HEK293T (cell line): ENCODE results near the gene UBE2E2.

ENCODE experiments used
- CTCF ChIA-PET: fragments of 350-600 bp; formaldehyde crosslinking; extraction: SDS; loops from one replicate; lab custom pipeline; 2021; ENCODE audit warnings: antibody characterized with exemption, inconsistent platforms; lab: Yijun Ruan, JAX
- POLR2A ChIA-PET: fragments of 350-600 bp; formaldehyde crosslinking; extraction: SDS; loops from one replicate; lab custom pipeline; 2020; ENCODE audit warnings: antibody characterized with exemption, inconsistent platforms; lab: Yijun Ruan, JAX
- DNase-seq: peaks from one replicate; pipeline ENCODE4 v3.0.0; 2012; ENCODE audit warnings: mixed read lengths; ENCODE audit errors: extremely low spot score
- ARNT ChIP-seq: fragments of 450-650 bp; IDR thresholded peaks from 2 replicates; pipeline ENCODE4 v1.6.1; 2017; ENCODE audit warnings: mild to moderate bottlenecking
- BHLHE40 ChIP-seq: fragments of 450-650 bp; IDR thresholded peaks from 2 replicates; pipeline ENCODE4 v1.6.1; 2016; ENCODE audit warnings: mild to moderate bottlenecking, moderate library complexity, borderline replicate concordance
- CTBP1 ChIP-seq: fragments of 450-650 bp; IDR thresholded peaks from 2 replicates; pipeline ENCODE4 v1.6.1; 2016; ENCODE audit warnings: borderline replicate concordance
- ELF4 ChIP-seq: fragments of 450-650 bp; IDR thresholded peaks from 2 replicates; pipeline ENCODE4 v1.6.1; 2017; ENCODE audit warnings: antibody characterized with exemption
- FOXA1 ChIP-seq: fragments of 450-650 bp; IDR thresholded peaks from 2 replicates; pipeline ENCODE4 v1.6.1; 2016; ENCODE audit warnings: mild to moderate bottlenecking
- FOXK2 ChIP-seq: fragments of 450-650 bp; IDR thresholded peaks from 2 replicates; pipeline ENCODE4 v1.6.1; 2016; ENCODE audit warnings: mild to moderate bottlenecking
- FOXM1 ChIP-seq: fragments of 450-650 bp; IDR thresholded peaks from 2 replicates; pipeline ENCODE4 v1.6.1; 2017; ENCODE audit warnings: mild to moderate bottlenecking, borderline replicate concordance
- HDGF ChIP-seq: fragments of 450-650 bp; IDR thresholded peaks from 2 replicates; pipeline ENCODE4 v1.6.1; 2017; ENCODE audit warnings: antibody characterized with exemption, borderline replicate concordance
- L3MBTL2 ChIP-seq: fragments of 450-650 bp; conservative IDR thresholded peaks from 2 replicates; pipeline ENCODE4 v1.6.1; 2016; ENCODE audit warnings: mild to moderate bottlenecking
- LEF1 ChIP-seq: fragments of 450-650 bp; IDR thresholded peaks from 2 replicates; pipeline ENCODE4 v1.6.1; 2017; ENCODE audit warnings: mild to moderate bottlenecking, borderline replicate concordance
- NFRKB ChIP-seq: fragments of 450-650 bp; IDR thresholded peaks from 2 replicates; pipeline ENCODE4 v1.6.1; 2016; ENCODE audit warnings: mild to moderate bottlenecking, moderate library complexity
- PKNOX1 ChIP-seq: fragments of 450-650 bp; IDR thresholded peaks from 2 replicates; pipeline ENCODE4 v1.6.1; 2016
- SP1 ChIP-seq: fragments of 450-650 bp; IDR thresholded peaks from 2 replicates; pipeline ENCODE4 v1.6.1; 2017
- SUZ12 ChIP-seq: fragments of 450-650 bp; IDR thresholded peaks from 2 replicates; pipeline ENCODE4 v1.6.1; 2016; ENCODE audit warnings: mild to moderate bottlenecking
- TARDBP ChIP-seq: fragments of 450-650 bp; IDR thresholded peaks from 2 replicates; pipeline ENCODE4 v1.6.1; 2016
- ZNF384 ChIP-seq: fragments of 450-650 bp; IDR thresholded peaks from 2 replicates; pipeline ENCODE4 v1.6.1; 2016

Gene UBE2E2

GRCh38 chr3:23387286-23387918 lies 184.3 kb downstream of the UBE2E2 start:
- ChIA-PET CTCF (no interaction called here), POLR2A (no interaction called here)
- no peak for DNase-seq
- peak; percentile 81 for TF ChIP-seq PKNOX1
- TF ChIP-seq CTBP1: peak; percentile 60; the same call in 1 of the 2 replicates
- TF ChIP-seq LEF1: no peak
- TF ChIP-seq SP1: no peak
- no peak for TF ChIP-seq ZNF384
- no peak for TF ChIP-seq SUZ12
- no peak for TF ChIP-seq FOXK2

GRCh38 chr3:23389089-23389488 lies 186.0 kb downstream of the UBE2E2 start:
- TF ChIP-seq CTBP1 (no peak), HDGF (no peak), ARNT (no peak), LEF1 (no peak), FOXK2 (no peak), FOXA1 (no peak), PKNOX1 (no peak), SP1 (no peak), ELF4 (no peak), TARDBP (no peak), ZNF384 (no peak), L3MBTL2 (no peak), NFRKB (no peak)
- ChIA-PET CTCF (no interaction called here), POLR2A (no interaction called here)
- DNase-seq: no peak

GRCh38 chr3:23389686-23390085 lies 186.6 kb downstream of the UBE2E2 start:
- ChIA-PET CTCF (no interaction called here), POLR2A (no interaction called here)
- no peak for TF ChIP-seq ARNT
- no peak for TF ChIP-seq PKNOX1
- TF ChIP-seq ELF4: no peak
- no peak for TF ChIP-seq L3MBTL2
- no peak for TF ChIP-seq NFRKB
- TF ChIP-seq BHLHE40: no peak
- no peak for TF ChIP-seq CTBP1
- TF ChIP-seq SP1: no peak
- TF ChIP-seq HDGF: no peak
- DNase-seq: no peak

- no peak for TF ChIP-seq ZNF384
- no peak for TF ChIP-seq HDGF
- no peak for TF ChIP-seq PKNOX1
- DNase-seq: no peak
- CTCF ChIA-PET: no interaction called here
- POLR2A ChIA-PET: no interaction called here
Observed at GRCh38 chr3:23390446-23390845, 187.3 kb downstream of the UBE2E2 start.

- CTCF ChIA-PET: interaction anchor here (1.1 kb wide), 1 partner anchor 31 kb away, joined by 3 read pairs; no protein-coding TSS in a partner anchor
- TF ChIP-seq L3MBTL2: no peak
- TF ChIP-seq FOXA1: no peak
- TF ChIP-seq BHLHE40: no peak
- TF ChIP-seq LEF1: no peak
- POLR2A ChIA-PET: no interaction called here
- no peak for DNase-seq
Observed at GRCh38 chr3:23390989-23391553, 187.9 kb downstream of the UBE2E2 start.

GRCh38 chr3:23395115-23395514 lies 192.0 kb downstream of the UBE2E2 start:
- TF ChIP-seq PKNOX1: no peak
- no peak for TF ChIP-seq ELF4
- no peak for TF ChIP-seq FOXM1
- no peak for TF ChIP-seq NFRKB
- no peak for TF ChIP-seq SUZ12
- ChIA-PET CTCF (no interaction called here), POLR2A (no interaction called here)
- DNase-seq: no peak
